Psoas muscle (tissue), 8 donors: Measurements from ENCODE around the gene A3GALT2. TPM values are rescaled to one million over a fixed set of nuclear protein-coding genes. Genes with fewer than 3 reads are reported as not detected.

Source experiments
- ATAC-seq, 4 donors: fragments of 200-7000 bp; cut with Tn5 transposase; one replicate each; pipeline ENCODE4 v1.9.1; 2020; ENCODE audit warnings: moderate library complexity in 3 of 4, mild to moderate bottlenecking in 2 of 4
- DNase-seq, 2 donors: peaks; one replicate each; pipeline ENCODE4 v3.0.0-alpha.2; 2020
- H3K27ac ChIP-seq: fragments of 200-600 bp; one replicate; pipeline ENCODE4 v1.8.0; 2022
- H3K27me3 ChIP-seq, 3 donors: fragments of 200-600 bp in 1 of 3; one replicate each; pipeline versions ENCODE4 v1.6.1 to v1.8.0; 2013 to 2022; ENCODE audit warnings: low read length in 2 of 3, mild to moderate bottlenecking in 2 of 3, moderate library complexity in 1 of 3; ENCODE audit not compliant: insufficient read depth in 3 of 3
- H3K36me3 ChIP-seq, 2 donors: fragments of 200-600 bp in 1 of 2; one replicate each; pipeline versions ENCODE4 v1.6.1 to v1.8.0; 2013 to 2022; ENCODE audit warnings: low read depth in 1 of 2, mild to moderate bottlenecking in 1 of 2, moderate library complexity in 1 of 2; ENCODE audit not compliant: insufficient read depth in 1 of 2
- H3K4me1 ChIP-seq: fragments of 200-600 bp; one replicate; pipeline ENCODE4 v1.8.0; 2022
- H3K4me3 ChIP-seq: fragments of 200-600 bp; one replicate; pipeline ENCODE4 v1.8.0; 2022; ENCODE audit warnings: mild to moderate bottlenecking
- H3K9me3 ChIP-seq: fragments of 200-600 bp; one replicate; pipeline ENCODE4 v1.8.0; 2022
- CTCF ChIP-seq: fragments of 200-600 bp; IDR thresholded peaks from one replicate; pipeline ENCODE4 v1.8.0; 2022; ENCODE audit warnings: antibody characterized with exemption
- WGBS, 3 donors: extraction: QIAGEN DNeasy Blood & Tissue Kit; methylation state at CpG; one replicate each; pipeline versions ENCODE4 v1.1.6 to v1.1.7; 2013; 5-methylcytosine and 5-hydroxymethylcytosine counted together
- intact Hi-C, 2 donors: fragments of 100-400 bp; cut with DNase I; formaldehyde crosslinking; loops; one replicate each; pipeline versions ENCODE4 v1.11.0 to v1.14.2; 2022
- polyA plus RNA-seq, 3 donors: library from polyadenylated mRNA; stranded (reverse); fragments of 200-250 nt; gene quantifications; one replicate each; pipeline ENCODE4 v1.2.3, GENCODE V29; 2013
- total RNA-seq, 4 donors: library from RNA; stranded (reverse); fragmentation: NEBNext Ultra II Directional in 2 of 4; extraction: Animal tissue kit (Norgen Biotek cat#: 25700) in 2 of 4; gene quantifications; one replicate each; pipeline versions ENCODE4 v1.2.1 to v1.2.4, GENCODE V29; 2021 to 2023
- donor health status: healthy with polysubstance abuse.
- donor health status: DM: no; HTN: no; CAD: no; lungs with moderate emphysema.
- donor health status: Bipolar disorder and iron deficiency.
- donor health status: healthy.
- donor health status: DM: yes; HTN: yes; CAD: no.
- donor health status: DM: no; HTN: no; CAD: no.
- donor health status: DM: no; HTN: no; CAD: no.
- donor health status: DM: yes; HTN: yes; CAD: no.

Gene A3GALT2
- total and polyA plus RNA-seq, 7 donors: not detected

GRCh38 chr1:33286451-33287185 lies 34.3 kb downstream of the A3GALT2 start:
- WGBS, 3 donors: 69 to 81% (median 73%) methylated on average over 8 of the region's 8 CpGs
- ATAC-seq (no peak), DNase-seq (no peak)
- no peak for TF ChIP-seq CTCF
- H3K27me3 ChIP-seq: no peaks in the 10 kb centered on the region
- intact Hi-C loops: no loop called here
- H3K27ac ChIP-seq: no peak overlapping the region
- no peak overlapping the region for H3K4me3 ChIP-seq
- H3K36me3 ChIP-seq: peaks cover 0 to 40% of the 10 kb centered on the region in 2 donors
- peaks cover 14% of the 10 kb centered on the region for H3K4me1 ChIP-seq
- no peaks in the 10 kb centered on the region for H3K9me3 ChIP-seq

- H3K9me3 ChIP-seq: no peaks in the 10 kb centered on the region
- DNase-seq (no peak), ATAC-seq (no peak)
- no peak overlapping the region for H3K27ac ChIP-seq
- 69 to 76% (median 72%) methylated on average over 6 of the region's 6 CpGs for WGBS, 3 donors
- no peak for TF ChIP-seq CTCF
- intact Hi-C loops: no loop called here
- H3K4me1 ChIP-seq: peaks cover 5% of the 10 kb centered on the region
- no peaks in the 10 kb centered on the region for H3K27me3 ChIP-seq
- H3K4me3 ChIP-seq: no peak overlapping the region
- H3K36me3 ChIP-seq: peaks cover 3 to 64% of the 10 kb centered on the region in 2 donors
Measured at GRCh38 chr1:33284049-33284448, 36.8 kb downstream of the A3GALT2 start.

GRCh38 chr1:33282791-33283190 lies 38.1 kb downstream of the A3GALT2 start:
- H3K27ac ChIP-seq: no peak overlapping the region
- ATAC-seq (no peak), DNase-seq (no peak)
- no peak for TF ChIP-seq CTCF
- intact Hi-C loops: no loop called here
- H3K36me3 ChIP-seq: peaks cover 3 to 72% of the 10 kb centered on the region in 2 donors
- 86 to 92% (median 88%) methylated on average over 3 of the region's 3 CpGs for WGBS, 3 donors
- H3K9me3 ChIP-seq: no peaks in the 10 kb centered on the region
- no peaks in the 10 kb centered on the region for H3K4me1 ChIP-seq
- H3K4me3 ChIP-seq: no peak overlapping the region
- H3K27me3 ChIP-seq: no peaks in the 10 kb centered on the region

DNA sequence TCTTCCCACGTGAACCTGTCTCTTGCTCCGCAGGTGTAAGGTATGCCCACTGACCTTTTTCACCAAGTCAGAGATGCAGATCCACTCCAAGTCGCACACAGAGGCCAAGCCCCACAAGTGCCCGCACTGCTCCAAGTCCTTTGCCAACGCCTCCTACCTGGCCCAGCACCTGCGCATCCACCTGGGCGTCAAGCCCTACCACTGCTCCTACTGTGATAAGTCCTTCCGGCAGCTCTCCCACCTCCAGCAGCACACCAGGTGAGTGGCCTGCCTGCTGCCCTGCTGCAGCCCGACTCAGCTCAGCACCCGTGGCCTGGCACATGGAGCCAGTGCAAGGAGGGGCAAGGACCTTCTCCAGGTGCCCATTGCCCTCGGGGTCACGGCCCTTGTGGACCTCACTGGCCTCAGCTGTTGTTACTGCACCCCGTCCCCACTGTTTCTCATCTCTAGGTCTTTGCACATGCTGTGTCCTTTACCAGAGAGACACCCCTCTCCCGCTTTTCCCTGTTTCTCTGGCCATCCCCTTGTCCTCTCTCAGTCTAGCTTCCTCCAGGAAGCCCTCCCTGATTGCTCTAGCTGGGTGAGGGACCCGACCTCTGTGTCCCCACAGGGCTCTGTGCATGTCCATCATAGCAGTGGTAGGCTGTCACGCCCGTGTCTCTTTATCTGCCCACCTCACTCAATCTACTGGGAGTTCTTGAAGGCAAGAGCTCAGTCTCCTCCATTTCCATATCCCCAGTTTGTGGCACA lies 39.2 kb downstream of the A3GALT2 start:
- ATAC-seq (no peak), DNase-seq (peak in 1 of 2 donors; percentile 43)
- no peak overlapping the region for H3K4me3 ChIP-seq
- no peaks in the 10 kb centered on the region for H3K4me1 ChIP-seq
- WGBS, 3 donors: 92 to 95% (median 93%) methylated on average over 16 to 17 of the region's 17 CpGs
- no peaks in the 10 kb centered on the region for H3K27me3 ChIP-seq
- intact Hi-C loops: no loop called here
- H3K9me3 ChIP-seq: no peaks in the 10 kb centered on the region
- no peak for TF ChIP-seq CTCF
- H3K27ac ChIP-seq: no peak overlapping the region
- H3K36me3 ChIP-seq: peaks cover 3 to 73% of the 10 kb centered on the region in 2 donors
